Measurements from ENCODE around the gene APEH. TPM values are rescaled to one million over a fixed set of nuclear protein-coding genes. Genes with fewer than 3 reads are reported as not detected.

APEH gene
- total RNA-seq, 1 donor from 2014 or later, result 141 TPM

GRCh38 chr3:49725906-49726681 lies 51.9 kb downstream of the APEH start:
- peak overlapping the region; percentile 67 for H3K27ac Mint-ChIP-seq
- no peak overlapping the region for H3K4me3 Mint-ChIP-seq

DNA sequence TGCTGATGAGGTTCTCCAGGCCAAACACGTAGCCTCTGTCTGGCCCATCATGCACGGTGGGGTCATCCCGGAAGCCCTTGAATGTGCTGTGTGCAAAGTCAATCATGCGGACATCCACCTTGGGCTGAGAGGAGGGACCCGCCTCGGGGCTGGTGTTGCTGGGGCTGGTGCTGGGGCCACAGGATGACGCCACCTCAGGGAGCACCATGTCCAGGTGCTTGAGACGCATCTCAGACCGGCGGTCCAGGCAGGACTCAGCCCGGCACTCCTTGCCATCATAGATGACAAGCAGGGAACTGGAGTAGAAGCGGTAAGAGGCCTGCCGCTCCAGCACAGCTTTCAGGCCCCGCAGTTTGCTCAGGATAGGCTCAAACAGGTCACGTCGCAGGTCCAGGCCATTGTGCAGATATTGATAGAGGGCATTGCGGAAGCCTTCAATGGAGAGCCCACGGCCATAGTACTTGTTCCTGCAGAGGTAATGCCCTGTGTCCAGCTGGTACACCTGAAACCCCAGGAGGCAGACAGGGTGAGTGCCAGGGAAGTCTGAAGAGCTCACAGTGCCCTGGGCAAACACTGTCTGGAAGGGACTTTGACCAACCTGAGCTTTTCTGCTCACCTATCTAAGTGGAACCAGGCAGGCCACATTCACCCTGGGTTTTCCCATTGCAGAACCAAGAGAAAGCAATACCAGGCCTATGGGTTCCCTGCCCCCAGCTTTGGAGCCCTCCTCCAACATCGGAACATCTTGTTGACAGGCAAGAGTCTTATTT lies 53.2 kb downstream of the APEH start:
- TF ChIP-seq, protein P1, sequence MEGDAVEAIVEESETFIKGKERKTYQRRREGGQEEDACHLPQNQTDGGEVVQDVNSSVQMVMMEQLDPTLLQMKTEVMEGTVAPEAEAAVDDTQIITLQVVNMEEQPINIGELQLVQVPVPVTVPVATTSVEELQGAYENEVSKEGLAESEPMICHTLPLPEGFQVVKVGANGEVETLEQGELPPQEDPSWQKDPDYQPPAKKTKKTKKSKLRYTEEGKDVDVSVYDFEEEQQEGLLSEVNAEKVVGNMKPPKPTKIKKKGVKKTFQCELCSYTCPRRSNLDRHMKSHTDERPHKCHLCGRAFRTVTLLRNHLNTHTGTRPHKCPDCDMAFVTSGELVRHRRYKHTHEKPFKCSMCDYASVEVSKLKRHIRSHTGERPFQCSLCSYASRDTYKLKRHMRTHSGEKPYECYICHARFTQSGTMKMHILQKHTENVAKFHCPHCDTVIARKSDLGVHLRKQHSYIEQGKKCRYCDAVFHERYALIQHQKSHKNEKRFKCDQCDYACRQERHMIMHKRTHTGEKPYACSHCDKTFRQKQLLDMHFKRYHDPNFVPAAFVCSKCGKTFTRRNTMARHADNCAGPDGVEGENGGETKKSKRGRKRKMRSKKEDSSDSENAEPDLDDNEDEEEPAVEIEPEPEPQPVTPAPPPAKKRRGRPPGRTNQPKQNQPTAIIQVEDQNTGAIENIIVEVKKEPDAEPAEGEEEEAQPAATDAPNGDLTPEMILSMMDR (conservative IDR thresholded peaks at IDR 0.05), result no peak
- Mint-ChIP-seq H3K4me3 (no peak overlapping the region), H3K36me3 (peaks cover 8% of the 10 kb centered on the region), H3K27ac (no peak overlapping the region), H3K4me1 (ENCODE audit: unreplicated experiment) (peaks cover 5% of the 10 kb centered on the region), H3K27me3 (no peaks in the 10 kb centered on the region), H3K9me3 (no peaks in the 10 kb centered on the region)
- no peak for DNase-seq (ENCODE audit: extremely low spot score, unreplicated experiment)

More at GRCh38 chr3:49725906-49726681, 51.9 kb downstream of the APEH start:
- peaks cover 4% of the 10 kb centered on the region for H3K36me3 Mint-ChIP-seq
- DNase-seq (ENCODE audit: extremely low spot score, unreplicated experiment), result no peak
- H3K4me1 Mint-ChIP-seq (ENCODE audit: unreplicated experiment), result peaks cover 5% of the 10 kb centered on the region
- H3K9me3 Mint-ChIP-seq, result no peaks in the 10 kb centered on the region
- H3K27me3 Mint-ChIP-seq, result no peaks in the 10 kb centered on the region
- TF ChIP-seq, protein P1 (conservative IDR thresholded peaks at IDR 0.05), result no peak

DNA sequence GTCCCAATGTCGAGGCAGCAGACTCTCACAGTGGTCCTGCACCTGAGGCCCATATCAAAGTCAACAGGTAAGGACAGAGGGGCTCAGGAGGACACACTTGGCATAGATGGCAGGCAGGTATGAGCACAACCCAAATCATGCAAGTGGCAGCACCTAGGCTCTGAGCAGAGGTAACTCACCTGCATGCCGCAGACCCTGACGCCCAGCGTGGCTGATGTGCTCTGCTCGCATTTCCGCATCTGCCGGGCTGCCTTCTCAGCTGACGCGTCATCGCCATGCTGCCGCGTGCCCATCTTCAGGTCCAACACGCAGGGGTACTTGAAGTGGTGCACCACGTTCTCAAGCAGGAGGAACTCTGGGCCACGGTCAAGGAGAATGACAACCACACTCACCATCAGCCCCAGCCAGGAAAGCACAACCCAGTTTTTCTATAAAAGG lies 53.8 kb downstream of the APEH start:
- H3K27me3 Mint-ChIP-seq, result no peaks in the 10 kb centered on the region
- no peaks in the 10 kb centered on the region for H3K9me3 Mint-ChIP-seq
- H3K4me1 Mint-ChIP-seq (ENCODE audit: unreplicated experiment), result no peaks in the 10 kb centered on the region
- no peak overlapping the region for H3K4me3 Mint-ChIP-seq
- no peak overlapping the region for H3K27ac Mint-ChIP-seq
- DNase-seq (ENCODE audit: extremely low spot score, unreplicated experiment), result no peak
- TF ChIP-seq, protein P1 (conservative IDR thresholded peaks at IDR 0.05), result no peak
- peaks cover 10% of the 10 kb centered on the region for H3K36me3 Mint-ChIP-seq

DNA sequence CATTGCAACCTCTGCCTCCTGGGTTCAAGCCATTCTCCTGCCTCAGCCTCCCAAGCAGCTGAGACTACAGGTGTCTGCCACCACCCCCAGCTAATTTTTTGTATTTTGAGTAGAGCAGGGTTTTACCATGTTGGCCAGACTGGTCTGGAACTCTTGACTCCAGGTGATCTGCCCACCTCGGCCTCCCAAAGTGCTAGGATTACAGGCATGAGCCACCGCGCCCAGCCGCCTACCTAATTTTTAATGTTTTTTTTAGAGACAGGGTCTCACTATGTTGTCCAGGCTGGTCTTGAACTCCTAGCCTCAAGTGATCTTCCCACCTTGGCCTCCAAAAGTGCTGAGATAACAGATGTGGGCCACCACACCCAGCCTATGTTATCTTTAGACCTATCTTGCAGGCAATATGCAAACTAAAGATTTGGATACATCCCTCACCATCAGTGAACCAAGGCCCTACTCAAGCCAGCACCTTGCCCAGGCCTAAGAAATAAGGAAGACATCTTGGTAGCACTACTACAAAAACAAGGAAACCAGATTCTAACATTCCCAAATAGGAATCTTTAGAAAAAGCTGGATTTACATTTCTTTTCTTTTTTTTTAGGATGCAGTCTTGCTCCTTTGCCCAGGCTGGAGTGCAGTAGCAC lies 55.9 kb downstream of the APEH start:
- Mint-ChIP-seq H3K27ac (no peak overlapping the region), H3K27me3 (no peaks in the 10 kb centered on the region), H3K9me3 (no peaks in the 10 kb centered on the region), H3K4me1 (ENCODE audit: unreplicated experiment) (no peaks in the 10 kb centered on the region), H3K36me3 (peaks cover 17% of the 10 kb centered on the region), H3K4me3 (no peak overlapping the region)
- DNase-seq (ENCODE audit: extremely low spot score, unreplicated experiment), result no peak
- TF ChIP-seq, protein P1 (conservative IDR thresholded peaks at IDR 0.05), result no peak

DNA sequence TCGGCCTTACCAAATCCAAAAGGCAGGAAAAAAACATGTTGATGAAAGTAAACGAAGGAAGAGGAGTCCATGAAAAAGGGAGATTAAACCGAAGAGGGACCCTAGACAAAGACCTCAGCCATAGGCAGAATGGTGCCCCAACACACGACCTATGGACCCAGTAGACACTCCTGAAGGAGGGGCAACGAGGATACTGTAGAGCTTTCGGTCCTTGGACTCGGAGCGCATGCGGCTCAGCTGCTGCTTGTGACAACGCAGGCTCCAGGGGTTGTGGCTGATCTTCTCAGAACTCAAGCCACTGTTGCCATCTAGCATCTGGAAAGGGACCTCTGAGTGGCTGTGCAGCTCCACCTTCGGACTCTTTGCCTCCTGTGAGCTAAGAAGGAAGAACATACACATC lies 58.4 kb downstream of the APEH start:
- Mint-ChIP-seq H3K27me3 (no peaks in the 10 kb centered on the region), H3K36me3 (peaks cover 26% of the 10 kb centered on the region), H3K4me3 (no peak overlapping the region), H3K4me1 (ENCODE audit: unreplicated experiment) (no peaks in the 10 kb centered on the region), H3K27ac (no peak overlapping the region), H3K9me3 (no peaks in the 10 kb centered on the region)
- DNase-seq (ENCODE audit: extremely low spot score, unreplicated experiment), result no peak
- TF ChIP-seq, protein P1 (conservative IDR thresholded peaks at IDR 0.05), result no peak

Measured in type B pancreatic cell (in vitro differentiated cells).